Activated T-helper 17 cell treated with anti-CD3 and anti-CD28 coated beads, Interleukin-2, amount 50 U/mL, for 72 hours (primary cell): ENCODE results near the gene CAPN9. TPM values are rescaled to one million over a fixed set of nuclear protein-coding genes. Genes with fewer than 3 reads are reported as not detected.
"Not testable (repeated sequence)": the region's sequence is repeated elsewhere in the genome, so short reads cannot be mapped to it uniquely, and the experiment has no call there.

ENCODE experiments used
- ATAC-seq: fragments of 150-1000 bp; cut with Tn5 transposase; replicated peaks from 2 replicates; pipeline ENCODE4 v1.10.0; 2021; ENCODE audit warnings: mild to moderate bottlenecking, moderate library complexity
- H3K27ac Mint-ChIP-seq: one replicate; pipeline ENCODE4 v1.8.0; 2022; ENCODE audit warnings: mixed read lengths
- H3K27me3 Mint-ChIP-seq: one replicate; pipeline ENCODE4 v1.8.0; 2022; ENCODE audit warnings: mixed read lengths
- H3K36me3 Mint-ChIP-seq: one replicate; pipeline ENCODE4 v1.8.0; 2022; ENCODE audit warnings: low read depth, mild to moderate bottlenecking, mixed read lengths
- H3K4me1 Mint-ChIP-seq: one replicate; pipeline ENCODE4 v1.8.0; 2022; ENCODE audit warnings: mixed read lengths
- H3K4me3 Mint-ChIP-seq: one replicate; pipeline ENCODE4 v1.8.0; 2022; ENCODE audit warnings: mild to moderate bottlenecking, mixed read lengths
- H3K9me3 Mint-ChIP-seq: one replicate; pipeline ENCODE4 v1.8.0; 2022; ENCODE audit warnings: mixed read lengths
- total RNA-seq, 2 donors: library from RNA; stranded (reverse); gene quantifications; one replicate each; pipeline ENCODE4 v1.2.3, GENCODE V29; 2022

The CAPN9 gene
- total RNA-seq, 2 donors from 2014 or later: not detected

GRCh38 chr1:230717251-230717650, 29.9 kb upstream of the CAPN9 start:
- H3K27me3 Mint-ChIP-seq: peaks cover 21% of the 10 kb centered on the region
- H3K9me3 Mint-ChIP-seq: peaks cover 8% of the 10 kb centered on the region
- ATAC-seq: no peak
- H3K27ac Mint-ChIP-seq: no peak overlapping the region
- no peak overlapping the region for H3K4me3 Mint-ChIP-seq
- H3K36me3 Mint-ChIP-seq: no peaks in the 10 kb centered on the region
- H3K4me1 Mint-ChIP-seq: no peaks in the 10 kb centered on the region

GRCh38 chr1:230721849-230722522, 25.2 kb upstream of the CAPN9 start:
- H3K27ac Mint-ChIP-seq, H3K4me1 Mint-ChIP-seq, H3K4me3 Mint-ChIP-seq, H3K36me3 Mint-ChIP-seq, ATAC-seq, H3K9me3 Mint-ChIP-seq: not testable (repeated sequence)
- peaks cover 12% of the 10 kb centered on the region for H3K27me3 Mint-ChIP-seq

- H3K27me3 Mint-ChIP-seq: peaks cover 11% of the 10 kb centered on the region
- no peaks in the 10 kb centered on the region for H3K9me3 Mint-ChIP-seq
- H3K27ac Mint-ChIP-seq: no peak overlapping the region
- H3K4me1 Mint-ChIP-seq: no peaks in the 10 kb centered on the region
- H3K4me3 Mint-ChIP-seq: no peak overlapping the region
- no peak for ATAC-seq
- H3K36me3 Mint-ChIP-seq: no peaks in the 10 kb centered on the region
These were observed 21.8 kb upstream of the CAPN9 start for GRCh38 chr1:230725256-230726012.

- no peak for ATAC-seq
- H3K36me3 Mint-ChIP-seq: no peaks in the 10 kb centered on the region
- H3K4me3 Mint-ChIP-seq: no peak overlapping the region
- no peaks in the 10 kb centered on the region for H3K9me3 Mint-ChIP-seq
- H3K27ac Mint-ChIP-seq: no peak overlapping the region
- H3K27me3 Mint-ChIP-seq: peaks cover 12% of the 10 kb centered on the region
- no peaks in the 10 kb centered on the region for H3K4me1 Mint-ChIP-seq
These were observed 18.3 kb upstream of the CAPN9 start for GRCh38 chr1:230728710-230729392.

- Mint-ChIP-seq H3K4me3 (no peak overlapping the region), H3K4me1 (no peaks in the 10 kb centered on the region)
These were observed 16.2 kb upstream of the CAPN9 start for GRCh38 chr1:230730977-230731376.

GRCh38 chr1:230735447-230735846, 11.7 kb upstream of the CAPN9 start:
- no peak overlapping the region for H3K4me3 Mint-ChIP-seq
- no peak overlapping the region for H3K27ac Mint-ChIP-seq
- H3K4me1 Mint-ChIP-seq: no peaks in the 10 kb centered on the region
- no peaks in the 10 kb centered on the region for H3K36me3 Mint-ChIP-seq
- ATAC-seq: no peak
- no peaks in the 10 kb centered on the region for H3K9me3 Mint-ChIP-seq
- peaks cover 23% of the 10 kb centered on the region for H3K27me3 Mint-ChIP-seq

More at GRCh38 chr1:230730977-230731376, 16.2 kb upstream of the CAPN9 start:
- Mint-ChIP-seq H3K27me3 (peaks cover 13% of the 10 kb centered on the region), H3K27ac (no peak overlapping the region), H3K36me3 (no peaks in the 10 kb centered on the region), H3K9me3 (no peaks in the 10 kb centered on the region)
- ATAC-seq: no peak

- H3K36me3 Mint-ChIP-seq: no peaks in the 10 kb centered on the region
- no peaks in the 10 kb centered on the region for H3K4me1 Mint-ChIP-seq
- no peak for ATAC-seq
- H3K27ac Mint-ChIP-seq: no peak overlapping the region
- H3K9me3 Mint-ChIP-seq: no peaks in the 10 kb centered on the region
- H3K4me3 Mint-ChIP-seq: no peak overlapping the region
- H3K27me3 Mint-ChIP-seq: peaks cover 22% of the 10 kb centered on the region
These were observed 9.4 kb upstream of the CAPN9 start for GRCh38 chr1:230737622-230738262.

GRCh38 chr1:230739564-230740290, 7.5 kb upstream of the CAPN9 start:
- Mint-ChIP-seq H3K4me3 (no peak overlapping the region), H3K36me3 (no peaks in the 10 kb centered on the region), H3K27me3 (peaks cover 26% of the 10 kb centered on the region), H3K4me1 (no peaks in the 10 kb centered on the region), H3K27ac (no peak overlapping the region), H3K9me3 (no peaks in the 10 kb centered on the region)
- ATAC-seq: no peak

GRCh38 chr1:230743899-230744298, 3.3 kb upstream of the CAPN9 start:
- Mint-ChIP-seq H3K27ac (no peak overlapping the region), H3K9me3 (no peaks in the 10 kb centered on the region), H3K36me3 (no peaks in the 10 kb centered on the region), H3K4me1 (no peaks in the 10 kb centered on the region), H3K4me3 (no peak overlapping the region), H3K27me3 (peaks cover 13% of the 10 kb centered on the region)
- no peak for ATAC-seq

GRCh38 chr1:230744382-230744781, 2.8 kb upstream of the CAPN9 start:
- H3K27me3 Mint-ChIP-seq: peaks cover 15% of the 10 kb centered on the region
- H3K36me3 Mint-ChIP-seq: no peaks in the 10 kb centered on the region
- no peak overlapping the region for H3K4me3 Mint-ChIP-seq
- H3K9me3 Mint-ChIP-seq: no peaks in the 10 kb centered on the region
- ATAC-seq: no peak
- H3K27ac Mint-ChIP-seq: no peak overlapping the region
- H3K4me1 Mint-ChIP-seq: no peaks in the 10 kb centered on the region

GRCh38 chr1:230745071-230745470, 2.1 kb upstream of the CAPN9 start:
- ATAC-seq: no peak
- H3K4me3 Mint-ChIP-seq: no peak overlapping the region
- H3K27me3 Mint-ChIP-seq: peaks cover 17% of the 10 kb centered on the region
- H3K4me1 Mint-ChIP-seq: no peaks in the 10 kb centered on the region
- H3K36me3 Mint-ChIP-seq: no peaks in the 10 kb centered on the region
- H3K27ac Mint-ChIP-seq: no peak overlapping the region
- H3K9me3 Mint-ChIP-seq: no peaks in the 10 kb centered on the region

- H3K4me1 Mint-ChIP-seq: no peaks in the 10 kb centered on the region
- H3K9me3 Mint-ChIP-seq: no peaks in the 10 kb centered on the region
- no peak overlapping the region for H3K27ac Mint-ChIP-seq
- H3K27me3 Mint-ChIP-seq: peaks cover 16% of the 10 kb centered on the region
- no peaks in the 10 kb centered on the region for H3K36me3 Mint-ChIP-seq
- no peak overlapping the region for H3K4me3 Mint-ChIP-seq
- no peak for ATAC-seq
These were observed 571 bp upstream of the CAPN9 start for GRCh38 chr1:230746617-230747016.

- Mint-ChIP-seq H3K4me3 (no peak overlapping the region), H3K27ac (no peak overlapping the region), H3K36me3 (no peaks in the 10 kb centered on the region), H3K27me3 (peaks cover 14% of the 10 kb centered on the region), H3K9me3 (no peaks in the 10 kb centered on the region), H3K4me1 (no peaks in the 10 kb centered on the region)
- ATAC-seq: no peak
These were observed 957 bp downstream of the CAPN9 start for GRCh38 chr1:230747890-230748800.
